CD14-positive monocyte (primary cell): ENCODE data around the gene SLC2A14. TPM values are rescaled to one million over a fixed set of nuclear protein-coding genes. Genes with fewer than 3 reads are reported as not detected.
"Not testable (repeated sequence)": the region's sequence is repeated elsewhere in the genome, so short reads cannot be mapped to it uniquely, and the experiment has no call there.

ENCODE experiments used
- DNase-seq, 3 donors: peaks; one replicate each; pipeline ENCODE4 v3.0.0-alpha.2; 2011 to 2022
- H2AFZ ChIP-seq: 2 replicates; pipeline ENCODE4 v1.6.0; 2012; ENCODE audit warnings: mild to moderate bottlenecking, low read depth, low read length, inconsistent platforms; ENCODE audit not compliant: insufficient read depth, poor library complexity, severe bottlenecking
- H3K27ac ChIP-seq, 2 donors: 1 replicate in 1 of 2; 2 replicates in 1 of 2; pipeline ENCODE4 v1.5.1; 2012 to 2013; ENCODE audit warnings: low read length in 2 of 2, control low read depth in 1 of 2, inconsistent platforms in 1 of 2, low read depth in 1 of 2, mild to moderate bottlenecking in 1 of 2
- H3K27me3 ChIP-seq, 2 donors: one replicate each; pipeline versions ENCODE4 v1.6.0 to v1.6.1; 2011 to 2013; ENCODE audit warnings: low read length in 2 of 2; ENCODE audit not compliant: control insufficient read depth in 2 of 2, insufficient read depth in 2 of 2
- H3K36me3 ChIP-seq, 2 donors: replicated peaks in 1 of 2; 1 replicate in 1 of 2; 2 replicates in 1 of 2; pipeline versions ENCODE4 v1.5.1 to v1.6.1; 2012 to 2013; ENCODE audit warnings: low read length in 2 of 2, control low read depth in 1 of 2, inconsistent platforms in 1 of 2, mild to moderate bottlenecking in 1 of 2; ENCODE audit not compliant: insufficient read depth in 2 of 2, control insufficient read depth in 1 of 2
- H3K4me1 ChIP-seq, 2 donors: 1 replicate in 1 of 2; 2 replicates in 1 of 2; pipeline versions ENCODE4 v1.5.1 to v1.6.1; 2012 to 2013; ENCODE audit warnings: low read length in 2 of 2, control low read depth in 1 of 2, inconsistent platforms in 1 of 2, mild to moderate bottlenecking in 1 of 2, moderate library complexity in 1 of 2; ENCODE audit not compliant: insufficient read depth in 2 of 2, control insufficient read depth in 1 of 2
- H3K4me2 ChIP-seq: replicated peaks from 2 replicates; pipeline ENCODE3; 2012; ENCODE audit warnings: low read length, moderate library complexity, mild to moderate bottlenecking; ENCODE audit not compliant: poor library complexity, severe bottlenecking; ENCODE audit errors: extremely low read depth
- H3K4me3 ChIP-seq, 3 experiments: fragments of 200-600 bp in 1 of 3; sonication (generic) in 1 of 3; replicated peaks in 1 of 3; 1 replicate in 2 of 3; 2 replicates in 1 of 3; pipeline ENCODE4 v1.5.1; 2011 to 2013; ENCODE audit warnings: low read length in 3 of 3, mild to moderate bottlenecking in 3 of 3, control low read depth in 2 of 3, low read depth in 2 of 3, inconsistent platforms in 1 of 3, moderate library complexity in 1 of 3
- H3K79me2 ChIP-seq: 2 replicates; pipeline ENCODE4 v1.6.0; 2012; ENCODE audit warnings: mild to moderate bottlenecking, control low read depth, inconsistent platforms, low read length, moderate library complexity; ENCODE audit not compliant: insufficient read depth
- H3K9ac ChIP-seq: 2 replicates; pipeline ENCODE4 v1.6.0; 2017; ENCODE audit warnings: low read length, mild to moderate bottlenecking; ENCODE audit not compliant: insufficient read depth, poor library complexity, severe bottlenecking
- H3K9me3 ChIP-seq, 2 donors: replicated peaks in 1 of 2; 1 replicate in 1 of 2; 2 replicates in 1 of 2; pipeline versions ENCODE4 v1.5.1 to v1.6.1; 2012 to 2013; ENCODE audit warnings: low read length in 2 of 2, control low read depth in 1 of 2; ENCODE audit not compliant: control insufficient read depth in 1 of 2, insufficient read depth in 1 of 2
- H4K20me1 ChIP-seq: 2 replicates; pipeline ENCODE4 v1.6.0; 2012; ENCODE audit warnings: mild to moderate bottlenecking, low read length, control low read depth, moderate library complexity; ENCODE audit not compliant: insufficient read depth
- H3K27ac Mint-ChIP-seq, 7 donors: one replicate each; pipeline ENCODE4 v1.8.0; 2020; ENCODE audit warnings: mild to moderate bottlenecking in 7 of 7, mixed read lengths in 7 of 7, moderate library complexity in 6 of 7, inconsistent platforms in 2 of 7
- H3K27me3 Mint-ChIP-seq, 3 donors: one replicate each; pipeline ENCODE4 v1.8.0; 2021 to 2022; ENCODE audit warnings: low read depth in 3 of 3, mild to moderate bottlenecking in 3 of 3, mixed read lengths in 3 of 3, moderate library complexity in 3 of 3, inconsistent platforms in 1 of 3
- H3K36me3 Mint-ChIP-seq, 2 donors: one replicate each; pipeline ENCODE4 v1.8.0; 2020; ENCODE audit warnings: mixed read lengths in 2 of 2, inconsistent platforms in 1 of 2, mild to moderate bottlenecking in 1 of 2
- H3K4me1 Mint-ChIP-seq: one replicate; pipeline ENCODE4 v1.8.0; 2020; ENCODE audit warnings: mild to moderate bottlenecking, mixed read lengths
- H3K4me3 Mint-ChIP-seq, 2 donors: one replicate each; pipeline ENCODE4 v1.8.0; 2020; ENCODE audit warnings: mild to moderate bottlenecking in 2 of 2, mixed read lengths in 2 of 2, moderate library complexity in 1 of 2
- H3K9me3 Mint-ChIP-seq, 7 donors: one replicate each; pipeline ENCODE4 v1.8.0; 2020 to 2022; ENCODE audit warnings: mixed read lengths in 7 of 7, mild to moderate bottlenecking in 6 of 7, moderate library complexity in 6 of 7, inconsistent platforms in 2 of 7
- CTCF ChIP-seq: fragments of 200-600 bp; IDR thresholded peaks from one replicate; pipeline ENCODE4 v1.8.0; 2022; ENCODE audit warnings: antibody characterized with exemption, mild to moderate bottlenecking
- WGBS: methylation state at CpG from one replicate; pipeline ENCODE4 v1.1.5; 2013; ENCODE audit warnings: missing lambda C conversion rate; ENCODE audit not compliant: insufficient coverage; 5-methylcytosine and 5-hydroxymethylcytosine counted together
- intact Hi-C, 2 donors: fragments of 100-400 bp; cut with micrococcal nuclease; formaldehyde crosslinking; loops; one replicate each; pipeline versions ENCODE4 v1.15.0 to v1.15.1; 2023
- polyA plus RNA-seq, 3 donors: library from polyadenylated mRNA; depleted of rRNA in 1 of 3; unstranded in 2 of 3; stranded (reverse) in 1 of 3; fragments of 300-500 nt in 2 of 3; fragments of >200 nt in 1 of 3; fragmentation: Illumina TruSeq in 2 of 3; gene quantifications; 1 replicate in 2 of 3; 2 replicates in 1 of 3; pipeline ENCODE4 v1.2.3, GENCODE V29; 2012 to 2021

The SLC2A14 gene
- polyA plus RNA-seq, 3 donors, result 0.21 to 3.1 (median 0.29) TPM

- no peaks in the 10 kb centered on the region for H3K27me3 ChIP-seq
- H3K9ac ChIP-seq, result no peak overlapping the region
- no peaks in the 10 kb centered on the region for H3K9me3 ChIP-seq
- no peak overlapping the region for H3K4me3 ChIP-seq
- Mint-ChIP-seq H3K4me1 (peaks cover 17% of the 10 kb centered on the region), H3K27ac (no peak overlapping the region), H3K9me3 (no peaks in the 10 kb centered on the region), H3K36me3 (no peaks in the 10 kb centered on the region), H3K4me3 (no peak overlapping the region), H3K27me3 (peaks cover 0 to 2% (median 0%) of the 10 kb centered on the region in 3 donors)
- no peaks in the 10 kb centered on the region for H3K36me3 ChIP-seq
- H2AFZ ChIP-seq, result no peak overlapping the region
- 80% methylated on average over 1 of the region's 4 CpGs for WGBS
- no peaks in the 10 kb centered on the region for H4K20me1 ChIP-seq
- H3K4me2 ChIP-seq, result no peak overlapping the region
- H3K79me2 ChIP-seq, result no peaks in the 10 kb centered on the region
- no peak for TF ChIP-seq CTCF
- no peak overlapping the region for H3K27ac ChIP-seq
- DNase-seq, result no peak
- intact Hi-C loops, result loop anchor here (10.0 kb wide), 2 partner anchors 127 to 577 kb away; no protein-coding TSS in a partner anchor
- H3K4me1 ChIP-seq, result peaks cover 0 to 8% of the 10 kb centered on the region in 2 donors
Observed at GRCh38 chr12:7801460-7801859, 71.3 kb downstream of the SLC2A14 start.

GRCh38 chr12:7798750-7799308 lies 73.9 kb downstream of the SLC2A14 start:
- H3K9ac ChIP-seq, H3K27me3 Mint-ChIP-seq, H3K4me3 Mint-ChIP-seq, H4K20me1 ChIP-seq, H3K36me3 ChIP-seq, DNase-seq, H2AFZ ChIP-seq, H3K4me2 ChIP-seq, H3K27ac ChIP-seq, H3K27ac Mint-ChIP-seq, H3K79me2 ChIP-seq, H3K4me3 ChIP-seq, H3K27me3 ChIP-seq, H3K36me3 Mint-ChIP-seq, H3K9me3 Mint-ChIP-seq, H3K9me3 ChIP-seq: not testable (repeated sequence)
- peaks cover 5 to 16% of the 10 kb centered on the region in 2 donors for H3K4me1 ChIP-seq
- H3K4me1 Mint-ChIP-seq, result peaks cover 24% of the 10 kb centered on the region
- intact Hi-C loops, result loop anchor here in 1 of 2 donors (2.0 kb wide), 1 partner anchor 106 kb away; no protein-coding TSS in a partner anchor
- WGBS, result no CpG with 5 or more reads among the region's 4 CpGs
